Hepatocyte (in vitro differentiated cells): ENCODE measurements around the gene CDH12. TPM values are rescaled to one million over a fixed set of nuclear protein-coding genes. Genes with fewer than 3 reads are reported as not detected.

Source experiments
- DNase-seq: peaks from one replicate; pipeline ENCODE4 v3.0.0-alpha.2; 2016; ENCODE audit warnings: low spot score
- H2AFZ ChIP-seq: fragments of 200-600 bp; sonication (generic); 2 replicates; pipeline ENCODE4 v1.6.0; 2016; ENCODE audit warnings: antibody characterized with exemption, mild to moderate bottlenecking
- H3K27ac ChIP-seq: fragments of 200-600 bp; sonication (generic); 2 replicates; pipeline ENCODE4 v1.5.1; 2016; ENCODE audit warnings: mild to moderate bottlenecking
- H3K27me3 ChIP-seq: fragments of 200-600 bp; sonication (generic); 2 replicates; pipeline ENCODE4 v1.6.1; 2016
- H3K36me3 ChIP-seq: fragments of 200-600 bp; sonication (generic); replicated peaks from 2 replicates; pipeline ENCODE4 v1.5.1; 2016; ENCODE audit warnings: low read depth; ENCODE audit not compliant: insufficient read depth
- H3K4me1 ChIP-seq: fragments of 200-600 bp; sonication (generic); 2 replicates; pipeline ENCODE4 v1.5.1; 2016; ENCODE audit warnings: mild to moderate bottlenecking, moderate library complexity; ENCODE audit not compliant: insufficient read depth
- H3K4me2 ChIP-seq: fragments of 200-600 bp; sonication (generic); 2 replicates; pipeline ENCODE4 v1.6.0; 2016
- H3K4me3 ChIP-seq: fragments of 200-600 bp; sonication (generic); 2 replicates; pipeline ENCODE4 v1.5.1; 2016; ENCODE audit warnings: mild to moderate bottlenecking
- H3K79me2 ChIP-seq: fragments of 200-600 bp; sonication (generic); 2 replicates; pipeline ENCODE4 v1.6.0; 2017; ENCODE audit warnings: mild to moderate bottlenecking
- H3K9me2 ChIP-seq: fragments of 200-600 bp; sonication (generic); replicated peaks from 2 replicates; pipeline ENCODE4 v1.6.0; 2017; ENCODE audit warnings: mild to moderate bottlenecking; ENCODE audit not compliant: insufficient read depth
- H3K9me3 ChIP-seq: fragments of 200-600 bp; sonication (generic); 2 replicates; pipeline ENCODE4 v1.5.1; 2016; ENCODE audit warnings: low read depth, mild to moderate bottlenecking
- H4K20me1 ChIP-seq: fragments of 200-600 bp; sonication (generic); 2 replicates; pipeline ENCODE4 v1.6.0; 2016; ENCODE audit warnings: mild to moderate bottlenecking; ENCODE audit not compliant: insufficient read depth, poor library complexity, severe bottlenecking
- EZH2 ChIP-seq: fragments of 200-600 bp; sonication (generic); IDR thresholded peaks from 2 replicates; pipeline ENCODE4 v1.6.1; 2016; ENCODE audit warnings: antibody characterized with exemption, mild to moderate bottlenecking, borderline replicate concordance
- EZH2phosphoT487 ChIP-seq: fragments of 200-600 bp; sonication (generic); IDR thresholded peaks from one replicate; pipeline ENCODE4 v1.6.1; 2018; ENCODE audit warnings: antibody characterized with exemption, mild to moderate bottlenecking, low read depth, moderate library complexity; ENCODE audit not compliant: unreplicated experiment, severe bottlenecking
- WGBS: methylation state at CpG from one replicate; pipeline ENCODE4 v1.1.6; 2016; ENCODE audit warnings: low lambda C conversion rate; ENCODE audit errors: missing lambda C conversion rate; 5-methylcytosine and 5-hydroxymethylcytosine counted together
- polyA plus RNA-seq: library from polyadenylated mRNA; unstranded; fragments of >200 nt; fragmentation: Nextera tagmentation; extraction: Ambion mirVana; gene quantifications from 2 replicates; pipeline ENCODE4 v1.2.1, GENCODE V29; 2016
- total RNA-seq: library from RNA; depleted of rRNA; stranded (reverse); fragments of >200 nt; gene quantifications from 2 replicates; pipeline ENCODE4 v1.2.3, GENCODE V29; 2014
- TF ChIP-seq, protein P1 (sequence below): fragments of 200-600 bp; sonication (generic); IDR thresholded peaks from 2 replicates; pipeline ENCODE4 v1.5.1; 2016; ENCODE audit warnings: antibody characterized with exemption, mild to moderate bottlenecking; ENCODE audit not compliant: poor library complexity

Gene CDH12
- total and polyA plus RNA-seq, 2 experiments from 2014 or later = 15.4 to 44.5 TPM

DNA sequence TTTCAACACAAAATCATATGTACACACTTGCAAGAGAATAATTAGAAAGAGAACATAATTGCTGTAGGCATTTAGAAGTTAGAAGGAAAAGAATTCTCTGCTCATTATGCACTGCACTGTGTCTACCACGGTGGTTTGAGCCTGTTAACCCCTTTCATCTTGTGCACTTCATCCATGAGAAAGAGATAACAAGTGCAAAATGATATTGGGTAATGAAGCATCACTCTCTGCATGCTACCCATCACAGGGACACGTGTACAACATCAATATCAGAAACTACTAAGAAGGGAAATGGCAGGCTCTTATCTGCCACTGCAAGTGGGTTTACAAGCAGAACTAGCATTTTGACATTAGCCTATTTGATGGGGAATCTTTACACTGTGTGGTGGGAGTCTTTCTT lies 202.6 kb downstream of the CDH12 start:
- Histone ChIP-seq H3K4me2 (no peak overlapping the region), H3K27ac (no peak overlapping the region), H3K4me1 (no peaks in the 10 kb centered on the region), H3K27me3 (no peaks in the 10 kb centered on the region), H3K9me3 (no peaks in the 10 kb centered on the region), H3K9me2 (no peaks in the 10 kb centered on the region), H3K4me3 (no peak overlapping the region), H4K20me1 (no peaks in the 10 kb centered on the region), H3K36me3 (no peaks in the 10 kb centered on the region), H3K79me2 (no peaks in the 10 kb centered on the region), H2AFZ (no peak overlapping the region)
- TF ChIP-seq, protein P1, sequence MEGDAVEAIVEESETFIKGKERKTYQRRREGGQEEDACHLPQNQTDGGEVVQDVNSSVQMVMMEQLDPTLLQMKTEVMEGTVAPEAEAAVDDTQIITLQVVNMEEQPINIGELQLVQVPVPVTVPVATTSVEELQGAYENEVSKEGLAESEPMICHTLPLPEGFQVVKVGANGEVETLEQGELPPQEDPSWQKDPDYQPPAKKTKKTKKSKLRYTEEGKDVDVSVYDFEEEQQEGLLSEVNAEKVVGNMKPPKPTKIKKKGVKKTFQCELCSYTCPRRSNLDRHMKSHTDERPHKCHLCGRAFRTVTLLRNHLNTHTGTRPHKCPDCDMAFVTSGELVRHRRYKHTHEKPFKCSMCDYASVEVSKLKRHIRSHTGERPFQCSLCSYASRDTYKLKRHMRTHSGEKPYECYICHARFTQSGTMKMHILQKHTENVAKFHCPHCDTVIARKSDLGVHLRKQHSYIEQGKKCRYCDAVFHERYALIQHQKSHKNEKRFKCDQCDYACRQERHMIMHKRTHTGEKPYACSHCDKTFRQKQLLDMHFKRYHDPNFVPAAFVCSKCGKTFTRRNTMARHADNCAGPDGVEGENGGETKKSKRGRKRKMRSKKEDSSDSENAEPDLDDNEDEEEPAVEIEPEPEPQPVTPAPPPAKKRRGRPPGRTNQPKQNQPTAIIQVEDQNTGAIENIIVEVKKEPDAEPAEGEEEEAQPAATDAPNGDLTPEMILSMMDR = no peak
- TF ChIP-seq EZH2phosphoT487 (no peak), EZH2 (no peak)
- WGBS = 44% methylated on average over 2 of the region's 2 CpGs
- DNase-seq = no peak

DNA sequence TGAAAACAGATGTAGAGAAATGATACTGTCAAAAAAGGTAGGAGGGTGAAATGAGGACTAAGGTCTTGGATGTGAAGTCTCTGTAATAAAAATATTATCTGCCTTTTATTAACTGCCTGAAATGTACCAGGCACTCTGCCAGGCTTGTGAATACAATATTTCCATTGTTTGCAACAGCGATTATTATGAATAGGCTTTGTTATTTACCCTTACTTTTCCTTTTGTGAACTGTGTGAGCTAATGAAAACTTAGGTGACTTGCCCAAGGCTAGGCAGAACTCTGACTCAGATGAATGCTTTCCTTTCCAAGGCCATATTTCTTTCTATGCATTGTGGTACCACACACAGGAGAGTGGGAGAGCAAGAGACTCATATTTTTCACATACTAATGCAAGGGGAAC lies 204.1 kb downstream of the CDH12 start:
- no peak for DNase-seq
- TF ChIP-seq EZH2 = no peak
- TF ChIP-seq, protein P1 = no peak
- no peak for TF ChIP-seq EZH2phosphoT487
- no peak overlapping the region for H3K27ac ChIP-seq
- no peaks in the 10 kb centered on the region for H3K27me3 ChIP-seq
- 41% methylated on average over 1 of the region's 1 CpG for WGBS
- H3K4me1 ChIP-seq = no peaks in the 10 kb centered on the region
- no peaks in the 10 kb centered on the region for H3K9me2 ChIP-seq
- no peak overlapping the region for H3K4me2 ChIP-seq
- H4K20me1 ChIP-seq = no peaks in the 10 kb centered on the region
- H3K4me3 ChIP-seq = no peak overlapping the region
- no peaks in the 10 kb centered on the region for H3K36me3 ChIP-seq
- no peaks in the 10 kb centered on the region for H3K9me3 ChIP-seq
- no peaks in the 10 kb centered on the region for H3K79me2 ChIP-seq
- no peak overlapping the region for H2AFZ ChIP-seq

- TF ChIP-seq, protein P1 = no peak
- TF ChIP-seq EZH2 (no peak), EZH2phosphoT487 (no peak)
- Histone ChIP-seq H3K4me2 (no peak overlapping the region), H3K4me1 (no peaks in the 10 kb centered on the region), H3K9me2 (no peaks in the 10 kb centered on the region), H3K27ac (no peak overlapping the region), H3K79me2 (no peaks in the 10 kb centered on the region), H3K27me3 (no peaks in the 10 kb centered on the region), H3K4me3 (no peak overlapping the region), H2AFZ (no peak overlapping the region), H3K36me3 (no peaks in the 10 kb centered on the region), H3K9me3 (no peaks in the 10 kb centered on the region), H4K20me1 (no peaks in the 10 kb centered on the region)
- WGBS = 77% methylated on average over 1 of the region's 1 CpG
- DNase-seq = no peak
Measured at GRCh38 chr5:22644859-22645258, 208.3 kb downstream of the CDH12 start.

GRCh38 chr5:22643356-22643755 lies 209.8 kb downstream of the CDH12 start:
- no peaks in the 10 kb centered on the region for H3K9me2 ChIP-seq
- no peak overlapping the region for H3K27ac ChIP-seq
- no peaks in the 10 kb centered on the region for H3K9me3 ChIP-seq
- WGBS = 70% methylated on average over 2 of the region's 2 CpGs
- no peak overlapping the region for H3K4me2 ChIP-seq
- TF ChIP-seq EZH2 (no peak), EZH2phosphoT487 (no peak)
- TF ChIP-seq, protein P1 = no peak
- H3K79me2 ChIP-seq = no peaks in the 10 kb centered on the region
- no peak overlapping the region for H3K4me3 ChIP-seq
- H3K4me1 ChIP-seq = no peaks in the 10 kb centered on the region
- no peak overlapping the region for H2AFZ ChIP-seq
- no peaks in the 10 kb centered on the region for H3K36me3 ChIP-seq
- no peak for DNase-seq
- H4K20me1 ChIP-seq = no peaks in the 10 kb centered on the region
- H3K27me3 ChIP-seq = no peaks in the 10 kb centered on the region
